Hematopoietic multipotent progenitor cell (in vitro differentiated cells): ENCODE results near the gene INSM2. TPM values are rescaled to one million over a fixed set of nuclear protein-coding genes. Genes with fewer than 3 reads are reported as not detected.

ENCODE experiments used
- DNase-seq, 3 donors: peaks; one replicate each; pipeline ENCODE4 v3.0.0-alpha.2; 2011 to 2015; ENCODE audit warnings: low read depth in 2 of 3, low spot score in 2 of 3
- total RNA-seq: library from RNA; depleted of rRNA; stranded (reverse); fragments of >200 nt; gene quantifications from one replicate; pipeline ENCODE4 v1.2.3, GENCODE V29; 2012

Gene INSM2, protein sequence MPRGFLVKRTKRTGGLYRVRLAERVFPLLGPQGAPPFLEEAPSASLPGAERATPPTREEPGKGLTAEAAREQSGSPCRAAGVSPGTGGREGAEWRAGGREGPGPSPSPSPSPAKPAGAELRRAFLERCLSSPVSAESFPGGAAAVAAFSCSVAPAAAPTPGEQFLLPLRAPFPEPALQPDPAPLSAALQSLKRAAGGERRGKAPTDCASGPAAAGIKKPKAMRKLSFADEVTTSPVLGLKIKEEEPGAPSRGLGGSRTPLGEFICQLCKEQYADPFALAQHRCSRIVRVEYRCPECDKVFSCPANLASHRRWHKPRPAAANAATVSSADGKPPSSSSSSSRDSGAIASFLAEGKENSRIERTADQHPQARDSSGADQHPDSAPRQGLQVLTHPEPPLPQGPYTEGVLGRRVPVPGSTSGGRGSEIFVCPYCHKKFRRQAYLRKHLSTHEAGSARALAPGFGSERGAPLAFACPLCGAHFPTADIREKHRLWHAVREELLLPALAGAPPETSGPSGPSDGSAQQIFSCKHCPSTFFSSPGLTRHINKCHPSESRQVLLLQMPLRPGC
- not detected for total RNA-seq

DNA sequence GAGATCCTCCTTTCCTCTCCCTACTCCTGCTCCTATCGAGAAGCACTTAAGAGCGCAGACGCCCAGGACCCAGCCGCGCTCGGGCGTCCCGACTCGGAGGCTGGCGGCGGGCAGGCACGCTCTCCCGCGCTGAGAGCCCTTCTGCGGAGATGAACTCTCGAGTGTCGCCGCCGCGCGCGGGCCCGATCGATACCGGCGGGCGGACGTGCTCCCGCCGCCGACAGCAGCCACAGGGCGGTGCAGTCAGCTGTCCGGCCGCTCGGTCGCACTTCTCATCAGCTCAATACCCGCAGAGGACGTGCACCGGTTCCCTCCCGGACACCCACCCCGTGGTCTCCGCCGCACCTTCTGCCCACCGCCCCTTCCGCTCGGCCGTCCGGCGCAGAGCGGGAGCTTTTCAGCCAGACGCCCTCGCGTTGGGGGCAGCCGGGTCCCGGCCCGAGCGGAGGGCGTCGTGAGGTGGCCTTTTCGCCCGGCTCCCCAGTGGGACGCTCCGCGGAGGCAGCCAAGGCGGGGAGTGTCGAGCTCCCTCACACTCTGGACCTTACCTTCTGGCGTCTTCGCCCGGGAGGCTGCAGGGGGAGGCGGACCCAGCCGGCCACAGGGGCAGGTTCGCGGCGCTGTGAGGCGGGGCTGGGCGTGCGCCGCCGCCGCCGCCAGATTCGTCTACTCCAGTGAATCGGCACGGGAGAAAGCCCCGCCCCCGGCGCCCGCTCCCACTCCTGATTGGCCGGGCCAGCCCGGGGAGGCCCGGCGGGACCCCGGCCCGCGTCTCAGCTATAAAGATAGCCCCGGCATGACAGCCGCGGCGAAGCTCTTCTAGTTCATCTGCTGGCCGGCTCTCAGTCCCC, at the start of gene INSM2:
INSM2 (plus strand) TSS at position 808 of the 851 bp plus-strand sequence. CDS start 89 bp downstream, outside the sequence.
- DNase-seq: peak in 2 of 3 donors; percentile 24 to 49

DNA sequence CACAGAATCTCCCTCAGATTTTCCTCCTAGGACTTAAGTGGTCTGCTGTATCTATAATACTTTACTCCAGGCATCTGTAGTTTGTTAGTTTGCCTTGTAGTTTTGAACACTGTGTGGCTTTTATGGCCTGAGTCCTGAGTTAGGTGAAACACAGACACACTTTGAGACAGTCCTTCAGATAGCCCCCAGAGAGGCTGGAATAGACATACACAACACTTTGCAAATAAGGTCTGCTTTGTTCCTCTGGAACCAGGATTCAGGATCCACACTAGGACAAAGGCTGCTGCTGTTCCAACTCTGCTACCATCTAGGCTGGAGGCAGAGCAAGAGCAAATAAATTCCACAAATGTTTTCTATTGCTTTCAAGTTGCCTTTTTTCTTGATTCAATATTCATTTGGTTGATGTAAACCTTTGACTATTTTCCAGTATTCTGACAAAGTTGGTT, 41.4 kb upstream of the INSM2 start:
- DNase-seq: no peak

DNA sequence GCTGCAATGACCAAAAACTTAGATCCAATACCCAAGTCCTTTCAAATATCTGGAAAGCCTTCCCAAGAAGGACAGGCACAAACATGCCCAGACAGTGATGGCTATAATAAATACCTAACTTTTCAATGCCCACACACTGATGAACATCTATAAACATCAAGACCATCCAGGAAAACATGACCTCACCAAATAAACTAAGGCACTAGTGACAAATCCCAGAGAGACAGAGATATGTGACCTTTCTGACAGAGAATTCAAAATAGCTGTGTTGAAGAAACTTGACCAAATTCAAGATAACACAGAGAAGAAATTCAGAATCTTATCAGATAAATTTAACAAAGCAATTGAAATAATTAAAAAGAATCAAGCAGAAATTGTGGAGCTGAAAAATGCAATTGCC, 38.7 kb upstream of the INSM2 start:
- DNase-seq: no peak

DNA sequence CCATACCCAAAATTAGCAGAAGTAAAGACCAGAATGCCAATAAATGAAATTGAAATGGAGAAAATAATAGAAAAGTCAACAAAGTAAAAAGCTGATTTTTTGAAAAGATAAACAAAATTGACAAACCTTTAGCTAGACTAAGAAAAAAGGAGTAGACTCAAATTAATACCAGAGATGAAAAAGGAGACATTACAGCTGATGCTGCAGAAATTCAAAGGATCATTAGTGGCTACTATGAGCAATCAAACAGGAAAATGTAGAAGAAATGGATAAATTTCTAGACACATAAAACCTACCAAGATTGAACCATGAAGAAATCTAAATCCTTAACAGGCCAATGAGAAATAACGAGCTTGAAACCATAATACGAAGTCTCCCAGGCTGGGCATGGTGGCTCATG, 34.8 kb upstream of the INSM2 start:
- DNase-seq: no peak

DNA sequence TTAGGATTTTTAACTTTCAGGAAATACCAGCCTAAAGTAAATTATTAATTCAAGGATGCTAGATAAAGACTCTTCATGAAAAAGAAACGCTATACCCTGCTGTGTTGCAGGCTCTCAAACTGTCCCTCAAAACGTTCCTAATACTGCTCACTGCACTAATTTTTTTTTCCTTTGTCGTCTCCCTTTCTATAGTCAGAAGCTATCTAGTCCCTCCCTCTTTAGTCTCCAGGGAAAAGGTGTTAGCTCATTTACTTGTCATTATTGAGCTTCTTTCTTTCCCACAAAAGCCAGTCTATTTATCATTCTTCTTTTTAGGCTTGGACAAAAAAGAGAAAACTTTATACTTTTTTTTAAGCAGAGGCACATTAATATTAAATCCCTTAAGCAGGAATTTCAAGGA, 30.3 kb upstream of the INSM2 start:
- DNase-seq: no peak

DNA sequence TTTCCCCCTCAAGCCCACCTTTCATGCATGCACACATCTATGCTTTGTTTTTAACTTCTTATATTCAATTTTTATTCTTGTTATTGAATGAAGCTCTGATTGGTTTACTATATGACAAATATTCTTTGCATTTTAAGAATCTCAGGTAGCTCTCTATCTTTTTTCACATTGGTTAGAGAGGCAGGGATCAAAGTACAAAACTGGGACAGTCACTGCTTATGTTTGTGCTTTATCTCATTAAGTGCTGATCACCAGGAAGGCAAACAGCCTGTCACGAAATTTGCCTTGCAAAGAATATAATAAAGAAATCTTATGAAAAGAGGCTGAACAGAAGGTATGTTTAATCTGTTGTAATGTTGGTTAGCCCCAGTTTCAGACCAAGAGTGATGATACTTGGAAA, 29.7 kb upstream of the INSM2 start:
- DNase-seq: no peak

DNA sequence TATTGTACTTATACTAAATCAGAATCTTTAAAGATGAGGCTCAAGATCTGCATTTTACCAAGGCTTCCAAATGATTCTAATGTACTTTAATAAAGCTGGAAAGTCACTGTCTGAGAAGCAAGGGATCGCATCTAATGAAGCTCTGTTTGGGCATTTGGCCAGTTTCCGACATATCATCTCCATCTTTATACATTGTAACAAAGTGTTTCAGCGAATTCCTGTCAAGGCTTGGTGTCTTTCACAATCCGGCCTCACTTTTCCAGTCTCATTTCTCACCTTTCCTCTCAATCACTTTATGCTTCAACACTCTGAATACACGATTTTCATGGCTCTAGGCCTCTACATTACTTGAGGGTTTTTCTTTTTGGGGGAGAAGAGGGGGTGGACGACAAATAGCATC, 27.5 kb upstream of the INSM2 start:
- no peak for DNase-seq

DNA sequence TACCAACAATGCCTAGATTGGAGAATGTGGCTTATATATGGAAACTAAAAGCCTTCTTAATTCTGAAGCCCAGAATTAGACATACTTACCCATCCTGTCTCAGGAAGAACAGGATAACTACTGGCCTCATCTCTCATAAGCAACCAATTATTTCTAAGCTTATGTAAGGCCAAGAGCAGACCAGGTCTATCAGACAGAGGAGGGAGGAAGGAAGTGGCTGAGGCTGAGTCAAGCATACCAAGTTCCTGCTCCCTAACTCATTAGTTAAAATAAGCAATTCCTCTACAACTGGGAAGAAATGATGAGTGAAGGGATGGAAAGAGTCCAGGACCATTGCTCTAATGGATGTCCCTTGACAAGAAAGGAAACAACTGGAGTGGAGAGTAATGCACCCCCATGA, 27.0 kb upstream of the INSM2 start:
- no peak for DNase-seq

DNA sequence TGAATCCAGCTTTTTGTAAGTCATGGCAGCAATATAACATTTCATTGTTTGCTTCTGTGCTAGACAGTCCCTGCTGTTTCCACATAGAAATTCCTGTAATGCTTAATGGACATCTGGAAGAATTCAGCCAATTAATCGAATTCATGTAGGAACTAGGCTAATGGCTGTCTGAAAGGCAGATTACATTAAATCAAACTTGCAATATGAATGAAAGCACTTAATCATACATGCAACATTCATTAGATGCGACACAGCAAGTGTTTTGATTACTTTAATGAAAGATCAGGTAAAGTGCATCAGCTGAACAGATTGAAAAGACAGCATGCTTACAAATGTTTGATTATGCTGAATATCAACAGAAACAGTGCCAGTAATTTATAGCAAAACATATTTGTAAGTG, 24.1 kb upstream of the INSM2 start:
- DNase-seq: no peak

DNA sequence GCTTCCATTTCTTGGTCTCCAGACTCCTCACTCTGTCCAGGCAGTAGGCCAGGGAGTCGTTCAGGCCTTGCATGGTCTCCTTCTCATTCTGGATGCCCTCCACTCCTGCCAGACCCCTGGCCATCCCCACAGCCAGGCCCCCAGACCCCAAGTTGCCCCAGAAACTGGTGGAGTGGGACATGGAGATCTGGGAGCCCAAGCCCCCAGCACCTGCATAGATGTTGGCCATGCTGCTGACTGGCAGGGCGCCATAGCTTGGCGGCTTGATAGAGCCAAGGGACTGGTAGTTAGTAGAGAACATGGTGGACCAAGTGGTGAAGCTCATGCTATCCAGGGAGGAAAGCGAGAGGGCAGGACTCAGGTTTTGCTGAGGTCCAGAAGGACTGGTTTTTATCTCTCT, 21.2 kb upstream of the INSM2 start:
- DNase-seq: no peak

DNA sequence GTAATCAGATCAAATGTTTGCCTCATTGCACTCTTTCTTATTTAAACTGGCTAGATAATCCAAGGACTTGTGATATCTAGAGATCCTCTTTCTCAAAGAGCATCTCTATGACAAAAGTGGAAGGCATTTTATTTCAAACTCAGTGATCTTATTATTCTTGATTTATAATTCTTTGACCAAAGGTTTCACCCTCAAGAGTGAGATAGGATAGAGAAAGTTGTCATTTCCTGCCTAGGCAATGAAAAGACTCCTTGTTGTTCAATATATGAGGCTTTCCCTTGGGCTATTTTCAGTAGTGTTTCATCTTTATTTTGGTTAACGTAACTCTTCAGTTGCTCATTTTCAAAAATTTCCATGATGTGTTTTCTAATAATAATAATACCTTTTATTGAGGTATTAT, 18.0 kb upstream of the INSM2 start:
- no peak for DNase-seq

DNA sequence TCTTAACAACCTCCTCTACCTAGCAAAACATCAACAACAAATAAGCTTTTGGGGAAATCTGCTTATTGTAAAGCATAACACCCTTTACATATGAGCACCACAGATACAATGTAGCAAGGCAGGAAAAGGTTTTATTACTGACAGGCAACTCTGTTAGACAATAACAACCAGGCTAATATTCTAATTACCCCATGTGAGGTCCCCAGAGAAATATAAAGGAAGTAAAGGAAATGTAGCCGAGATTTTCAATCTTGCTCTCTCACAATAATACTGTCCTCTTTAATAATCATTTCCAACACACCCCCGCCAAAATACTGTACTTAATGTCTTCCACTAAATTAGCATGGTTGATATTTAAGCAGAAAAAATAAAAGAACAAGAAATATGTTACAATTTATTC, 14.0 kb upstream of the INSM2 start:
- DNase-seq: no peak

DNA sequence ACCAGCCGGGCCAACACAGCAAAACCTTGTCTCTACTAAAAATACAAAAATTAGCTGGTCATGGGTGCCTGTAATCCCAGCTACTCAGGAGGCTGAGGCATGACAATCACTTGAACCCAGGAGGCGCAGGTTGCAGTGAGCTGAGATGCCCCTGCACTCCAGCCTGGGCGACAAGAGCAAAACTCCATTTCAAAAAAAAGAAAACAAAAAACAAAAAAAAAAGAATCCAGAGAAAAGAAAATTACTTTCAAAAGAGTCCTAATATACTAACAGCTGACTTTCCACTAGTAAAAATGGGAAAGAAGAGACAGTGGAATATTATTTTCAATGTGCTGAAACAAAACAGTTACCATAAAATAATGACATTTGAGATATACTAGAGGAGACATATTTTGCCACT, 8.3 kb upstream of the INSM2 start:
- DNase-seq: no peak

DNA sequence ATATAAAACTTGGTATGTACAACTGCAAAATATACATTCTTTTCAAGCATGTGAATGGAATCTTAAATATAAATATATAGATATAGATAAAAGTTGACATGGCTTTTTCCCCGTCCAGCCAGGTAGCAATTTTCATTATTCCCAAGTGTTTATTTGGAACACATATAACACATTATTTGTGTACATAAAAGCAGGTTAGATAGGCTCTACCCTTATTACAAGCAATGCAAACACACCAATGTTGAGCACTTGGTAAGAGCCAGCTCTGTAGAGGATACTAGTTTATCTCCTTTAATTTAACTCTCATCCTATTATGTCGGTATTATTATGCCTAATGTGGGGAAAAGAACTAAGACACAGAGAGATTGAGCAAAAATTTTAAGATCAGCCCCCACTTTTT, 7.0 kb upstream of the INSM2 start:
- no peak for DNase-seq

DNA sequence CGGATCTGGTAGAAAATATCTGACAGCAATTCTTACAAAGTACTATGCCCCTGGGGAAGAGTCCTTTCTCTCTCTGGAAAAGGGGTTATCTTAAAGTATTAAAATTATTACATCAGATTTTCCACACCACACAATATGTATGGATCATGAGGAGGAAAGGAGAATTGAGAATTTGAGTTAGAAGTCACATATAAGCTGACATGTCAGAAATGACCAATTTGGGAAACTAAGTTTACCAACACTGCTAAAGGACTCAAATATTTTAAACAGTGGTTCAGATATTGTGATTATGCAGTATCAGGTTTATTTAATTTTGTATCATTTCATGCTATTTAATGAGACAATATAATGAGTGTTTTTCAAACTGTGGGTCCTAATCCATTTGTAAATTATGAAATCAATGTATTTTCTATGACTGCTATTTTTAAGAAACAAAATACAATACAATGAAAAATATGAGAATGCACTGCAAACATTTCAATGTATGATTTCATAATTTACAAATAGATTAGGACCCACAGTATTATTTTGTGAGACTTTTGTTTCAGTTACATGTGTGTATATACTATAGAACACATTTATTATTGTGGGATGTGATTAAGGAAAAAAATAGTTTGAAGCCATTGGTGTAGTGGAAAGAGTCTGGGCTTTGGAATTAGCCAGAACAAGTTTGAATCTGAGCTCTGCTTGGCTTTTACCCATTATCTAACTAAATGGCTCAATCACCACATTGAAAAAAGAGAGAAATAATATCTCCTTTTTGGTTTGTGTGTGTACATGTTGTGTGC, 1.8 kb upstream of the INSM2 start:
- no peak for DNase-seq

DNA sequence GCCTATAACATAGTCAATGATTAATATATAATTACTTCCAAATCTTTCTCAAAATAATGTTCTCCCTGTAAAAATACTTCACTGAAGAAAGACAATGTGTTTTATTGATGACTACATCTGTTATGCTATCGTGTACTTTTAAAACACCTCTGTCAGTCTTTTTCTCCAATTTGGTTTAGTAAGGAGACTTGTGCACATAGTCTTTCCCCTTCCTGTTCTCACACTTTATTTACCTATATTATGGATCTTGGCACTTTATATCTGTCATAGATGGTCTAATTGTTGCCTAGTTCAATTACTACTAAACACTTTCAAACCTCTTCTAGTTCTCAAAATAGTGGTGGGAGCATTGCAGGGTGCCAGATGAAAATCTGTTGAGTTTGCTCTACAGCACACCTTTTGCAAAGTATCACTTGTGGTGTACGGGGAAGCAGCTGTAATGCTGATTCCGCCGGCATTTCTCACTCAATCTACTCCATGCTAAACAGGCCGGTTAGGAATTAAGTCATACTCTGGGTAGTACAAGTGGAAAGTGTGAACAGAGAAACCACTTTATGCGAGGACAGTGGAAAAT, 1.1 kb upstream of the INSM2 start:
- no peak for DNase-seq

DNA sequence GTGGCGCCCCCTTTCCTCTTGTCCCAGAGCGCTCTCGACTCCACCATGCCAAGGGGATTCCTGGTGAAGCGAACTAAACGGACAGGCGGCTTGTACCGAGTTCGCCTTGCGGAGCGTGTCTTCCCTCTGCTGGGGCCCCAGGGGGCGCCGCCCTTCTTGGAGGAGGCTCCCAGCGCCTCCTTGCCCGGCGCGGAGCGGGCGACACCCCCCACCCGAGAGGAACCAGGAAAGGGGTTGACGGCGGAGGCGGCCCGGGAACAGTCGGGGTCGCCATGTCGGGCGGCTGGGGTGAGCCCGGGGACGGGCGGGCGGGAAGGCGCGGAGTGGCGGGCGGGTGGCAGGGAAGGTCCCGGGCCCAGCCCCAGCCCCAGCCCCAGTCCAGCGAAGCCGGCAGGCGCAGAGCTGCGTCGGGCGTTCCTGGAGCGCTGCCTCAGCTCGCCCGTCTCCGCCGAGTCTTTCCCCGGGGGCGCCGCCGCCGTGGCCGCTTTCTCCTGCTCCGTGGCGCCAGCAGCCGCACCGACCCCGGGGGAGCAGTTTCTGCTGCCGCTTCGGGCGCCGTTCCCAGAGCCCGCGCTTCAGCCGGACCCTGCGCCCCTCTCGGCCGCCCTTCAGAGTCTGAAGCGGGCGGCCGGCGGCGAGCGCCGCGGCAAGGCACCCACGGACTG, 376 bp downstream of the INSM2 start:
- DNase-seq: peak in 1 of 3 donors; percentile 18

DNA sequence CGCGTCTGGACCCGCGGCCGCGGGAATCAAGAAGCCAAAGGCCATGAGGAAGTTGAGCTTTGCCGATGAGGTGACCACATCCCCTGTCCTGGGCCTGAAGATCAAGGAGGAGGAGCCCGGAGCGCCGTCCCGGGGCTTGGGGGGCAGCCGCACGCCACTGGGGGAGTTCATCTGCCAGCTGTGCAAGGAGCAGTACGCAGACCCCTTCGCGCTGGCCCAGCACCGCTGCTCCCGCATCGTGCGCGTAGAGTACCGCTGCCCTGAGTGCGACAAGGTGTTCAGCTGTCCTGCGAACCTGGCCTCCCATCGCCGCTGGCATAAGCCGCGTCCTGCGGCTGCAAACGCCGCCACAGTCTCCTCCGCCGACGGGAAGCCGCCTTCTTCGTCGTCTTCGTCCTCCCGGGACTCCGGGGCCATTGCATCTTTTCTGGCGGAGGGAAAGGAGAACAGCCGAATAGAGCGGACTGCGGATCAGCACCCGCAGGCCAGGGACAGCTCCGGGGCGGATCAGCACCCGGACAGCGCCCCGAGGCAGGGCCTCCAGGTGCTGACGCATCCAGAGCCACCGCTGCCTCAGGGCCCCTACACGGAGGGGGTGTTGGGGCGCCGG, 1.0 kb downstream of the INSM2 start:
- peak in 2 of 3 donors; percentile 74 to 77 for DNase-seq

DNA sequence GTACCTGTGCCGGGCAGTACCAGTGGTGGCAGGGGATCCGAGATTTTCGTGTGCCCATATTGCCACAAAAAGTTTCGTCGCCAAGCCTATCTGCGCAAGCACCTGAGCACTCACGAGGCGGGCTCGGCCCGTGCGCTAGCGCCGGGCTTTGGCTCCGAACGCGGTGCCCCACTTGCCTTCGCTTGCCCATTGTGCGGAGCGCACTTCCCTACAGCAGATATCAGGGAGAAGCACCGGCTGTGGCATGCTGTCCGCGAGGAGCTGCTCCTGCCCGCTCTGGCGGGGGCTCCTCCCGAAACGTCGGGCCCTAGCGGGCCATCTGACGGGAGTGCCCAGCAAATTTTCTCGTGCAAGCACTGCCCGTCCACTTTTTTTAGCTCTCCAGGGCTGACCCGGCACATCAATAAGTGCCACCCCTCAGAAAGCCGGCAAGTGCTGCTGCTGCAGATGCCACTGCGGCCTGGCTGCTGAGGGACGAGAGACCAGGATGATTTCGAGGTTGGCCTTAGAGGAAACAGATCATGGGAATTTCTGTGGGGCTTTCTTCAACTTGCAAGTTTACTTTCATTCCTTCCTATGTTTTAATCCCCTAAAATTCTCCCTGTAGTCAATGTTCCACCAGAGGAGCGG, 1.6 kb downstream of the INSM2 start:
- DNase-seq: no peak
